Prostate gland (tissue), 2 donors: ENCODE measurements around the gene CCDC63.

Experiments
- CTCF ChIP-seq, 4 experiments: fragments of 200-600 bp in 2 of 4; fragments of 450-650 bp in 2 of 4; sonication (generic) in 2 of 4; IDR thresholded peaks; 1 replicate in 3 of 4; 2 replicates in 1 of 4; pipeline ENCODE4 v1.5.1; 2016 to 2019; ENCODE audit warnings: antibody characterized with exemption in 4 of 4, mild to moderate bottlenecking in 2 of 4, moderate library complexity in 2 of 4
- POLR2A ChIP-seq: fragments of 450-650 bp; IDR thresholded peaks from one replicate; pipeline ENCODE4 v1.6.1; 2016; ENCODE audit warnings: antibody characterized with exemption, mild to moderate bottlenecking
- POLR2AphosphoS5 ChIP-seq: sonication (generic); formaldehyde crosslinking; IDR thresholded peaks from one replicate; pipeline ENCODE4 v1.6.1; 2017; ENCODE audit warnings: antibody characterized with exemption

- TF ChIP-seq CTCF (IDR thresholded peaks at IDR 0.05): no peak
- TF ChIP-seq POLR2A: no peak
- TF ChIP-seq POLR2AphosphoS5: no peak
Observed at GRCh38 chr12:110923192-110923591, 76.4 kb downstream of the CCDC63 start.
